Psoas muscle (tissue), 8 donors: ENCODE data around the gene COG5. TPM values are rescaled to one million over a fixed set of nuclear protein-coding genes. Genes with fewer than 3 reads are reported as not detected.
A peak's percentile ranks its signal among the peaks of the same experiment; 100 is the strongest.

Source experiments
- ATAC-seq, 4 donors: fragments of 200-7000 bp; cut with Tn5 transposase; one replicate each; pipeline ENCODE4 v1.9.1; 2020; ENCODE audit warnings: moderate library complexity in 3 of 4, mild to moderate bottlenecking in 2 of 4
- DNase-seq, 2 donors: peaks; one replicate each; pipeline ENCODE4 v3.0.0-alpha.2; 2020
- H3K27ac ChIP-seq: fragments of 200-600 bp; one replicate; pipeline ENCODE4 v1.8.0; 2022
- H3K27me3 ChIP-seq, 3 donors: fragments of 200-600 bp in 1 of 3; one replicate each; pipeline versions ENCODE4 v1.6.1 to v1.8.0; 2013 to 2022; ENCODE audit warnings: low read length in 2 of 3, mild to moderate bottlenecking in 2 of 3, moderate library complexity in 1 of 3; ENCODE audit not compliant: insufficient read depth in 3 of 3
- H3K36me3 ChIP-seq, 2 donors: fragments of 200-600 bp in 1 of 2; one replicate each; pipeline versions ENCODE4 v1.6.1 to v1.8.0; 2013 to 2022; ENCODE audit warnings: low read depth in 1 of 2, mild to moderate bottlenecking in 1 of 2, moderate library complexity in 1 of 2; ENCODE audit not compliant: insufficient read depth in 1 of 2
- H3K4me1 ChIP-seq: fragments of 200-600 bp; one replicate; pipeline ENCODE4 v1.8.0; 2022
- H3K4me3 ChIP-seq: fragments of 200-600 bp; one replicate; pipeline ENCODE4 v1.8.0; 2022; ENCODE audit warnings: mild to moderate bottlenecking
- H3K9me3 ChIP-seq: fragments of 200-600 bp; one replicate; pipeline ENCODE4 v1.8.0; 2022
- WGBS, 3 donors: extraction: QIAGEN DNeasy Blood & Tissue Kit; methylation state at CpG; one replicate each; pipeline versions ENCODE4 v1.1.6 to v1.1.7; 2013; 5-methylcytosine and 5-hydroxymethylcytosine counted together
- intact Hi-C, 2 donors: fragments of 100-400 bp; cut with DNase I; formaldehyde crosslinking; loops; one replicate each; pipeline versions ENCODE4 v1.11.0 to v1.14.2; 2022
- polyA plus RNA-seq, 3 donors: library from polyadenylated mRNA; stranded (reverse); fragments of 200-250 nt; gene quantifications; one replicate each; pipeline ENCODE4 v1.2.3, GENCODE V29; 2013
- total RNA-seq, 4 donors: library from RNA; stranded (reverse); fragmentation: NEBNext Ultra II Directional in 2 of 4; extraction: Animal tissue kit (Norgen Biotek cat#: 25700) in 2 of 4; gene quantifications; one replicate each; pipeline versions ENCODE4 v1.2.1 to v1.2.4, GENCODE V29; 2021 to 2023
- TF ChIP-seq, protein P1 (sequence below): fragments of 200-600 bp; IDR thresholded peaks from one replicate; pipeline ENCODE4 v1.8.0; 2022; ENCODE audit warnings: antibody characterized with exemption
- donor health status: healthy with polysubstance abuse.
- donor health status: DM: no; HTN: no; CAD: no; lungs with moderate emphysema.
- donor health status: Bipolar disorder and iron deficiency.
- donor health status: healthy.
- donor health status: DM: yes; HTN: yes; CAD: no.
- donor health status: DM: no; HTN: no; CAD: no.
- donor health status: DM: no; HTN: no; CAD: no.
- donor health status: DM: yes; HTN: yes; CAD: no.

COG5 gene
- total and polyA plus RNA-seq, 7 donors = 4.8 to 35.1 (median 18.8) TPM

DNA sequence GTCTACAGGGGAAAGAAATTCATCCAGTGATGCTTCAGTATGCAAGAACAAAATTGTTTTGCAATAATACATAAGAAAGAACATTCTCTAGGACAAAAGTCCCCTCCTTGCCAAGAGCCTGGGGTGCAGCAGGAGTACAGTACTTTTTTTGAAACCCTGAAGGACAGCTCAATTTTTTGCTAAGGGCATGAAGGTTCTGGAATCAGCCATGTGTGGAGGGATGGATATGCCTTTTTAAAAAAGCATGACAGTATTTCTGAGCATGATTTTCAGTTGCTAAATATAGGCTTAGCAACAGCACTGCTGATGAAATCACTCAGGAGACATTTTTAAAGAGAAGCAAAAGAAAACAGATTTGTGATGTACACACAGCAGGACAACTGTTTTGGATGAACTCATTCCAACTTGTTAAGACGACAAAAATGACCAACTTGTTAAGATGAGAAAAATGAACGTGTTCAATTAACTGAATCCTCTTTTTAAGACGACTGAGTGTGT is 355.6 kb downstream of the COG5 start:
- peaks cover 24% of the 10 kb centered on the region for H3K4me1 ChIP-seq
- H3K4me3 ChIP-seq = no peak overlapping the region
- H3K27ac ChIP-seq = peak overlapping the region; percentile 82
- H3K36me3 ChIP-seq = peaks cover 5 to 40% of the 10 kb centered on the region in 2 donors
- TF ChIP-seq, protein P1, sequence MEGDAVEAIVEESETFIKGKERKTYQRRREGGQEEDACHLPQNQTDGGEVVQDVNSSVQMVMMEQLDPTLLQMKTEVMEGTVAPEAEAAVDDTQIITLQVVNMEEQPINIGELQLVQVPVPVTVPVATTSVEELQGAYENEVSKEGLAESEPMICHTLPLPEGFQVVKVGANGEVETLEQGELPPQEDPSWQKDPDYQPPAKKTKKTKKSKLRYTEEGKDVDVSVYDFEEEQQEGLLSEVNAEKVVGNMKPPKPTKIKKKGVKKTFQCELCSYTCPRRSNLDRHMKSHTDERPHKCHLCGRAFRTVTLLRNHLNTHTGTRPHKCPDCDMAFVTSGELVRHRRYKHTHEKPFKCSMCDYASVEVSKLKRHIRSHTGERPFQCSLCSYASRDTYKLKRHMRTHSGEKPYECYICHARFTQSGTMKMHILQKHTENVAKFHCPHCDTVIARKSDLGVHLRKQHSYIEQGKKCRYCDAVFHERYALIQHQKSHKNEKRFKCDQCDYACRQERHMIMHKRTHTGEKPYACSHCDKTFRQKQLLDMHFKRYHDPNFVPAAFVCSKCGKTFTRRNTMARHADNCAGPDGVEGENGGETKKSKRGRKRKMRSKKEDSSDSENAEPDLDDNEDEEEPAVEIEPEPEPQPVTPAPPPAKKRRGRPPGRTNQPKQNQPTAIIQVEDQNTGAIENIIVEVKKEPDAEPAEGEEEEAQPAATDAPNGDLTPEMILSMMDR = no peak
- 20 to 30% (median 21%) methylated on average over 3 of the region's 3 CpGs for WGBS, 3 donors
- H3K9me3 ChIP-seq = no peaks in the 10 kb centered on the region
- ATAC-seq (peak; percentile 69 to 84 (median 75)), DNase-seq (no peak)
- no peaks in the 10 kb centered on the region for H3K27me3 ChIP-seq
- intact Hi-C loops = loop anchor here in 1 of 2 donors (10.0 kb wide), 2 partner anchors 297 to 517 kb away; no protein-coding TSS in a partner anchor

DNA sequence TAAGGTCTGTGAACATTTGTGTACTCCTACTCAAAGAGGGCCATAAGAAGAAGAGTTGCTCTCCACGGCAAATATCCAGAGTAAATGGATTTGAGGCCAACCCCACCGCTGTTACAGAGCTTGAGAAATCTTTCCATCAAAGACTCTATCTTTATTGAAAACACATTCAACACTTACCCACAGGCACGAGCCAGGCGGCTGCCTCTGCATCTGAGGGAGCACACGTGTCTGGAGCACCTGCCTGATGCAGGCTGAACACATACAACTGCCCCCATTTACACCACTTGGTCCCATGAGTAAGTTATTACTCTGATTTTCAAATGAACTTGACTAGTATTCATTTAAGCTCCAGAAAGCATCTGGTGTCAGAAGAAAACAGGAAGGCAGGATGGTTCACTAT is 356.3 kb downstream of the COG5 start:
- Histone ChIP-seq H3K27ac (peak overlapping the region; percentile 82), H3K36me3 (peaks cover 5 to 46% of the 10 kb centered on the region in 2 donors), H3K27me3 (no peaks in the 10 kb centered on the region), H3K9me3 (no peaks in the 10 kb centered on the region), H3K4me1 (peaks cover 24% of the 10 kb centered on the region), H3K4me3 (no peak overlapping the region)
- ATAC-seq (peak in 1 of 4 donors; percentile 13), DNase-seq (no peak)
- TF ChIP-seq, protein P1 = no peak
- intact Hi-C loops = loop anchor here in 1 of 2 donors (10.0 kb wide), 2 partner anchors 297 to 517 kb away; no protein-coding TSS in a partner anchor
- 77 to 94% (median 84%) methylated on average over 5 of the region's 5 CpGs for WGBS, 3 donors

DNA sequence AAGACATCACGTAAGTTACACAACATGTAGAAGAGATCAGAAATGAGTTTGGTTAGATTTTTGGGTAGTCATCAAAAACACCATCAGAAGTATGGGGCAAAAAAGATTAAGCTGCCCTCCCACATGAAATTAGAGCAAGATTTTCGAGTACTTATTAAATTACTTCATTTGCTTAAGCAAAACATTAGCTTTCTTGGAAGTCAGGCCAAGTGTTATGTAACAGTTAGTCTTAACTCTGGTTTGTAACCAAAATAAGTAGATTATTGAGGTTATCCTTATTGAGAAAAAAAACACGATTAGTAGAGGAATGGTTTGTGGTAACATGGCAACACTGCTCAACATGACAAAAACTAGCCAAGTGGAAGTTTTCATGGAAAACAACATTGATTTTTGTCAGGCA is 357.0 kb downstream of the COG5 start:
- Histone ChIP-seq H3K4me3 (no peak overlapping the region), H3K4me1 (peaks cover 24% of the 10 kb centered on the region), H3K27ac (no peak overlapping the region), H3K36me3 (peaks cover 5 to 53% of the 10 kb centered on the region in 2 donors), H3K27me3 (no peaks in the 10 kb centered on the region), H3K9me3 (no peaks in the 10 kb centered on the region)
- 82 to 89% (median 83%) methylated on average over 3 of the region's 3 CpGs for WGBS, 3 donors
- ATAC-seq = no peak
- TF ChIP-seq, protein P1 = no peak
- no peak for DNase-seq
- intact Hi-C loops = loop anchor here in 1 of 2 donors (10.0 kb wide), 2 partner anchors 298 to 518 kb away; no protein-coding TSS in a partner anchor

DNA sequence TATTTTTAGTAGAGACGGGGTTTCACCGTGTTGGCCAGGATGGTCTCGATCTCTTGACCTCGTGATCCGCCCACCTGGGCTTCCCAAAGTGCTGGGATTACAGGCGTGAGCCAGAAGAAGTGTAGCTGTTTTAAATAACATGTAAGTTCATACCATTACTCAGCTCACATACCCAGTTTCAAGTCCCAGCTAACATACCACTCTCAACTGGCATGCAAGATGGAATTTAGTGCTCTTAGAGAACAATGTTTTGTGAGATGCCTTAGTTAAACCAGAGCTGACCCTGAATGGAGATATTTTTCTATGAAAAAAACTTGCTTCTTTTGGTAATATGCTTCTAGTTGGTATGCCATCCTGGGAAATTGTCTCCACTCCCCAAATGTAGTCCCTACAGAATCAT is 357.6 kb downstream of the COG5 start:
- H3K27ac ChIP-seq = no peak overlapping the region
- WGBS, 3 donors = 81 to 93% (median 89%) methylated on average over 6 of the region's 6 CpGs
- no peak for DNase-seq
- no peak overlapping the region for H3K4me3 ChIP-seq
- ATAC-seq = no peak
- H3K27me3 ChIP-seq = no peaks in the 10 kb centered on the region
- intact Hi-C loops = loop anchor here in 1 of 2 donors (10.0 kb wide), 2 partner anchors 299 to 519 kb away; no protein-coding TSS in a partner anchor
- peaks cover 29% of the 10 kb centered on the region for H3K4me1 ChIP-seq
- H3K9me3 ChIP-seq = no peaks in the 10 kb centered on the region
- H3K36me3 ChIP-seq = peaks cover 5 to 59% of the 10 kb centered on the region in 2 donors
- TF ChIP-seq, protein P1 = no peak
